GM12878 (cell line): ENCODE data around the gene FOXJ1. TPM values are rescaled to one million over a fixed set of nuclear protein-coding genes. Genes with fewer than 3 reads are reported as not detected.

ENCODE experiments used
- ATF2 ChIP-seq: IDR thresholded peaks from 2 replicates; pipeline ENCODE4 v1.6.1; 2012; ENCODE audit warnings: low read length, inconsistent platforms
- CEBPB ChIP-seq, 2 experiments: fragments of 150-350 bp in 1 of 2; IDR thresholded peaks; 2 replicates each; pipeline ENCODE4 v1.6.1; 2012 to 2014; ENCODE audit warnings: low read depth in 2 of 2, low read length in 2 of 2, borderline replicate concordance in 1 of 2, inconsistent platforms in 1 of 2
- E2F4 ChIP-seq: IDR thresholded peaks from 2 replicates; pipeline ENCODE4 v1.6.1; 2012; ENCODE audit warnings: low read depth, low read length, improper control_type of control experiment
- EGR1 ChIP-seq, 2 experiments: IDR thresholded peaks; 1 replicate in 1 of 2; 2 replicates in 1 of 2; pipeline ENCODE4 v1.6.1; 2011 to 2012; ENCODE audit warnings: low read depth in 2 of 2, low read length in 2 of 2, borderline replicate concordance in 1 of 2, mild to moderate bottlenecking in 1 of 2, moderate library complexity in 1 of 2
- FOS ChIP-seq: IDR thresholded peaks from 3 replicates; pipeline ENCODE4 v1.6.1; 2011; ENCODE audit warnings: borderline replicate concordance; ENCODE audit not compliant: insufficient read length; ENCODE audit errors: extremely low read depth
- GATAD2B ChIP-seq: fragments of 450-650 bp; conservative IDR thresholded peaks from 2 replicates; pipeline ENCODE4 v1.6.1; 2017; ENCODE audit warnings: low read depth, mild to moderate bottlenecking, moderate library complexity
- IKZF1 ChIP-seq: fragments of 450-650 bp; conservative IDR thresholded peaks from 2 replicates; pipeline ENCODE4 v1.6.1; 2017; ENCODE audit warnings: antibody characterized with exemption, mild to moderate bottlenecking
- IKZF2 ChIP-seq, 2 experiments: fragments of 450-650 bp; IDR thresholded peaks; 2 replicates each; pipeline ENCODE4 v1.6.1; 2017; ENCODE audit warnings: mild to moderate bottlenecking in 2 of 2, moderate library complexity in 2 of 2
- KDM1A ChIP-seq: fragments of 200-600 bp; sonication (generic); IDR thresholded peaks from 2 replicates; pipeline ENCODE4 v1.6.1; 2016; ENCODE audit warnings: borderline replicate concordance
- MTA3 ChIP-seq: IDR thresholded peaks from 2 replicates; pipeline ENCODE4 v1.6.1; 2012; ENCODE audit warnings: low read length, inconsistent platforms, borderline replicate concordance
- NR2C1 ChIP-seq: fragments of 450-650 bp; IDR thresholded peaks from 2 replicates; pipeline ENCODE4 v1.6.1; 2017; ENCODE audit warnings: antibody characterized with exemption, mild to moderate bottlenecking, moderate library complexity
- NRF1 ChIP-seq: conservative IDR thresholded peaks from 2 replicates; pipeline ENCODE4 v1.6.1; 2011; ENCODE audit warnings: mild to moderate bottlenecking, low read depth, low read length, improper control_type of control experiment
- PAX5 ChIP-seq: IDR thresholded peaks from 2 replicates; pipeline ENCODE4 v1.6.1; 2011; ENCODE audit warnings: low read depth, low read length, borderline replicate concordance
- PKNOX1 ChIP-seq: fragments of 450-650 bp; IDR thresholded peaks from 2 replicates; pipeline ENCODE4 v1.6.1; 2016; ENCODE audit warnings: mild to moderate bottlenecking
- POLR2AphosphoS2 ChIP-seq: IDR thresholded peaks from 2 replicates; pipeline ENCODE4 v1.6.1; 2011; ENCODE audit warnings: low read depth, mild to moderate bottlenecking, low read length, improper control_type of control experiment, moderate library complexity
- POU2F2 ChIP-seq: IDR thresholded peaks from 3 replicates; pipeline ENCODE4 v1.6.1; 2011; ENCODE audit warnings: low read depth, mild to moderate bottlenecking, low read length, borderline replicate concordance
- RELB ChIP-seq: fragments of 450-650 bp; IDR thresholded peaks from 2 replicates; pipeline ENCODE4 v1.6.1; 2017; ENCODE audit warnings: low read depth, mild to moderate bottlenecking, moderate library complexity
- SIN3A ChIP-seq: IDR thresholded peaks from 2 replicates; pipeline ENCODE4 v1.6.1; 2012; ENCODE audit warnings: low read depth, low read length, improper control_type of control experiment
- SIX5 ChIP-seq: IDR thresholded peaks from 2 replicates; pipeline ENCODE4 v1.6.1; 2011; ENCODE audit warnings: mild to moderate bottlenecking, low read depth, low read length, moderate library complexity; ENCODE audit not compliant: severe bottlenecking
- SP1 ChIP-seq: IDR thresholded peaks from one replicate; pipeline ENCODE4 v1.6.1; 2011; ENCODE audit warnings: low read depth, low read length
- TARDBP ChIP-seq: IDR thresholded peaks from 2 replicates; pipeline ENCODE4 v1.6.1; 2016; ENCODE audit warnings: borderline replicate concordance
- TCF3 ChIP-seq: IDR thresholded peaks from 2 replicates; pipeline ENCODE4 v1.6.1; 2012; ENCODE audit warnings: low read depth, mild to moderate bottlenecking, low read length, borderline replicate concordance; ENCODE audit not compliant: insufficient read depth
- ZNF217 ChIP-seq: fragments of 450-650 bp; IDR thresholded peaks from 2 replicates; pipeline ENCODE4 v1.6.1; 2017; ENCODE audit warnings: antibody characterized with exemption, mild to moderate bottlenecking
- ZNF24 ChIP-seq: fragments of 450-650 bp; IDR thresholded peaks from 2 replicates; pipeline ENCODE4 v1.6.1; 2017; ENCODE audit warnings: antibody characterized with exemption, mild to moderate bottlenecking
- ZNF622 ChIP-seq: fragments of 450-650 bp; IDR thresholded peaks from 2 replicates; pipeline ENCODE4 v1.6.1; 2017; ENCODE audit warnings: mild to moderate bottlenecking, inconsistent platforms
- polyA plus RNA-seq, 11 experiments: library from polyadenylated mRNA; depleted of rRNA in 4 of 11; unstranded in 6 of 11; stranded (reverse) in 5 of 11; fragments of >200 nt; fragmentation: Nextera tagmentation in 4 of 11; fragmentation: Illumina TruSeq in 1 of 11; extraction: Ambion mirVana in 4 of 11; extraction: Trizol in 1 of 11; gene quantifications; 1 replicate in 1 of 11; 2 replicates in 10 of 11; pipeline versions ENCODE4 v1.2.1 to v1.2.3, GENCODE V29; 2011 to 2016; ENCODE audit warnings: inconsistent platforms in 2 of 11, missing spikeins in 2 of 11, low read depth in 1 of 11
- total RNA-seq, 4 experiments: library from RNA; depleted of rRNA in 3 of 4; stranded (reverse); fragments of >200 nt in 3 of 4; fragmentation: Illumina TruSeq in 1 of 4; extraction: Trizol in 1 of 4; gene quantifications; 2 replicates each; pipeline versions ENCODE4 v1.2.1 to v1.2.3, GENCODE V29; 2013 to 2021

Gene FOXJ1
- total and polyA plus RNA-seq, 10 of the 15 experiments (the other 5 are each of a cell fraction or from before 2014, with no cell fraction given): not detected

GRCh38 chr17:76141212-76142038, at the start of gene FOXJ1 (continued):
- no peak for TF ChIP-seq ZNF217
- no peak; the same call in 1 of the 2 replicates for TF ChIP-seq GATAD2B
- TF ChIP-seq KDM1A: no peak
- peak; percentile 97 for TF ChIP-seq SIN3A
- TF ChIP-seq TCF3: no peak
- no peak for TF ChIP-seq PAX5
- peak; percentile 85 for TF ChIP-seq PKNOX1
- TF ChIP-seq POLR2AphosphoS2: no peak
- no peak for TF ChIP-seq IKZF2 (IDR thresholded peaks at IDR 0.05)
- no peak for TF ChIP-seq MTA3
- no peak for TF ChIP-seq POU2F2
- peak; percentile 88 for TF ChIP-seq SP1
- TF ChIP-seq E2F4: peak; percentile 43; the same call in 1 of the 2 replicates
- TF ChIP-seq ZNF24: no peak
- no peak for TF ChIP-seq ZNF622
- TF ChIP-seq EGR1 (IDR thresholded peaks at IDR 0.05; ENCODE audit: borderline replicate concordance in 1 of 2, low read depth in 2 of 2, low read length in 2 of 2): peak in 1 of 2 experiments; percentile 72; a peak in 1 of 3 replicates
- no peak for TF ChIP-seq NRF1
- peak; percentile 38; the same call in 1 of the 2 replicates for TF ChIP-seq IKZF1
- no peak for TF ChIP-seq CEBPB (IDR thresholded peaks at IDR 0.05; ENCODE audit: borderline replicate concordance in 1 of 2, low read depth in 2 of 2, low read length in 2 of 2)
- no peak for TF ChIP-seq FOS
- TF ChIP-seq NR2C1: no peak
- TF ChIP-seq RELB: no peak
- no peak for TF ChIP-seq ATF2
- TF ChIP-seq SIX5: peak; percentile 31
- no peak for TF ChIP-seq TARDBP
